Mesenteric fat pad (tissue), 1 donor: ENCODE data around the gene TBX18. TPM values are rescaled to one million over a fixed set of nuclear protein-coding genes. Genes with fewer than 3 reads are reported as not detected.

ENCODE experiments used
- DNase-seq: peaks from one replicate; pipeline ENCODE4 v3.0.0-alpha.2; 2020; ENCODE audit warnings: low spot score
- total RNA-seq: library from RNA; stranded (reverse); fragmentation: NEBNext Ultra II Directional; extraction: Animal tissue kit (Norgen Biotek cat#: 25700); gene quantifications from one replicate; pipeline ENCODE4 v1.2.1, GENCODE V29; 2021
- donor health status: DM: yes; HTN: yes; CAD: no.

TBX18 gene
- total RNA-seq, 1 donor from 2014 or later, result 13.8 TPM

- DNase-seq, result no peak
Observed at GRCh38 chr6:84749181-84749580, 15.2 kb downstream of the TBX18 start.

GRCh38 chr6:84748376-84748775 is 16.0 kb downstream of the TBX18 start:
- DNase-seq, result no peak

GRCh38 chr6:84743616-84744015 is 20.8 kb downstream of the TBX18 start:
- no peak for DNase-seq

- DNase-seq, result no peak
Observed at GRCh38 chr6:84740385-84740784, 24.0 kb downstream of the TBX18 start.

- no peak for DNase-seq
Observed at GRCh38 chr6:84739866-84740208, 24.6 kb downstream of the TBX18 start.

GRCh38 chr6:84738996-84739865 is 25.2 kb downstream of the TBX18 start:
- DNase-seq, result no peak

GRCh38 chr6:84733889-84734288 is 30.5 kb downstream of the TBX18 start:
- no peak for DNase-seq

- no peak for DNase-seq
Observed at GRCh38 chr6:84731901-84732300, 32.5 kb downstream of the TBX18 start.

- no peak for DNase-seq
Observed at GRCh38 chr6:84731401-84731800, 33.0 kb downstream of the TBX18 start.

- DNase-seq, result no peak
Observed at GRCh38 chr6:84728602-84729001, 35.8 kb downstream of the TBX18 start.

- DNase-seq, result no peak
Observed at GRCh38 chr6:84719152-84719551, 45.2 kb downstream of the TBX18 start.

- no peak for DNase-seq
Observed at GRCh38 chr6:84718038-84718955, 46.1 kb downstream of the TBX18 start.

GRCh38 chr6:84709121-84709520 is 55.3 kb downstream of the TBX18 start:
- no peak for DNase-seq

GRCh38 chr6:84707171-84707570 is 57.2 kb downstream of the TBX18 start:
- DNase-seq, result no peak

GRCh38 chr6:84696166-84696565 is 68.2 kb downstream of the TBX18 start:
- no peak for DNase-seq

GRCh38 chr6:84691978-84692623 is 72.3 kb downstream of the TBX18 start:
- no peak for DNase-seq

GRCh38 chr6:84688141-84688873 is 76.1 kb downstream of the TBX18 start:
- DNase-seq, result no peak

- no peak for DNase-seq
Observed at GRCh38 chr6:84687431-84687830, 77.0 kb downstream of the TBX18 start.

- DNase-seq, result no peak
Observed at GRCh38 chr6:84685983-84686584, 78.3 kb downstream of the TBX18 start.

- DNase-seq, result no peak
Observed at GRCh38 chr6:84681693-84682326, 82.6 kb downstream of the TBX18 start.
